ENCODE results near the gene MT1F. TPM values are rescaled to one million over a fixed set of nuclear protein-coding genes. Genes with fewer than 3 reads are reported as not detected.
A peak's percentile ranks its signal among the peaks of the same experiment; 100 is the strongest.

MT1F gene
- total RNA-seq, 2 donors from 2014 or later, result 3.4 TPM; not detected in 1

- Mint-ChIP-seq H3K9me3 (no peaks in the 10 kb centered on the region), H3K4me3 (peak overlapping the region; percentile 64), H3K27ac (no peak overlapping the region), H3K27me3 (ENCODE audit: insufficient read depth) (peaks cover 64% of the 10 kb centered on the region), H3K4me1 (peaks cover 19% of the 10 kb centered on the region), H3K36me3 (ENCODE audit: low read depth) (no peaks in the 10 kb centered on the region)
- H3K4me1 ChIP-seq (ENCODE audit: control insufficient read depth, insufficient read depth, low read length), result no peaks in the 10 kb centered on the region
- peaks cover 84% of the 10 kb centered on the region for H3K27me3 ChIP-seq (ENCODE audit: control insufficient read depth, insufficient read depth, low read length, poor library complexity, severe bottlenecking)
- H3K9ac ChIP-seq (ENCODE audit: extremely low read depth, low read length, poor library complexity, severe bottlenecking), result no peak overlapping the region
- H3K36me3 ChIP-seq (ENCODE audit: control insufficient read depth, insufficient read depth, low read length), result no peaks in the 10 kb centered on the region
- WGBS, 2 experiments (ENCODE audit: insufficient coverage in 1 of 2, insufficient read length in 1 of 2), result 21 to 27% methylated on average over 3 to 32 of the region's 32 CpGs
- peak overlapping the region; percentile 74 for H3K4me3 ChIP-seq (ENCODE audit: low read length)
- no peak overlapping the region for H3K27ac ChIP-seq (ENCODE audit: low read depth, low read length)
- DNase-seq, result peak; percentile 84
- TF ChIP-seq CTCF (conservative IDR thresholded peaks at IDR 0.05), result no peak
- no peaks in the 10 kb centered on the region for H3K9me3 ChIP-seq (ENCODE audit: control insufficient read depth, low read length)
Measured at GRCh38 chr16:56675685-56676210, 18.0 kb downstream of the MT1F start.

DNA sequence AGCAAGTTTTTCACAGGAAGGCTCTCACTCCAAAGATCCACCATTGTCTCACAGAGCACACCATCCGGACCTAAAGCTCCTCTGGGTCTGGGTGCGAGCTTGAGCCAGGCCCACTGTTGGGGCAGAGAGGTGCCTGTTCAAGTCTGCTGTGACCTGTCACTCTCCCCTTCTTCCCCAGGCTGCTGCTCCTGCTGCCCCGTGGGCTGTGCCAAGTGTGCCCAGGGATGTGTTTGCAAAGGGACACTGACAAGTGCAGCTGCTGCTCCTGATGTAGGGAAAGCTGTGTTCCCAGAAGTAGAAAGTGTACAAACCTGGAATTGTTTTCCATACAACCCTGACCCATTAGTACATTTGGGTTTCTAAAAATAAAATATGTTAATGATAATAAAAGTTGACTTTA is 19.7 kb downstream of the MT1F start:
- Histone ChIP-seq H3K27me3 (ENCODE audit: control insufficient read depth, insufficient read depth, low read length, poor library complexity, severe bottlenecking) (peaks cover 82% of the 10 kb centered on the region), H3K27ac (ENCODE audit: low read depth, low read length) (no peak overlapping the region), H3K9me3 (ENCODE audit: control insufficient read depth, low read length) (no peaks in the 10 kb centered on the region), H3K4me3 (ENCODE audit: low read length) (no peak overlapping the region), H3K36me3 (ENCODE audit: control insufficient read depth, insufficient read depth, low read length) (no peaks in the 10 kb centered on the region), H3K4me1 (ENCODE audit: control insufficient read depth, insufficient read depth, low read length) (no peaks in the 10 kb centered on the region), H3K9ac (ENCODE audit: extremely low read depth, low read length, poor library complexity, severe bottlenecking) (no peak overlapping the region)
- peaks cover 62% of the 10 kb centered on the region for H3K27me3 Mint-ChIP-seq (ENCODE audit: insufficient read depth)
- H3K27ac Mint-ChIP-seq, result no peak overlapping the region
- no peak for TF ChIP-seq CTCF (conservative IDR thresholded peaks at IDR 0.05)
- DNase-seq, result no peak
- no peaks in the 10 kb centered on the region for H3K9me3 Mint-ChIP-seq
- H3K36me3 Mint-ChIP-seq (ENCODE audit: low read depth), result no peaks in the 10 kb centered on the region
- WGBS, 2 experiments (ENCODE audit: insufficient coverage in 1 of 2, insufficient read length in 1 of 2), result 78% methylated on average over 3 of the region's 3 CpGs; no CpG with 5 or more reads in 1 of the 2 experiments
- no peak overlapping the region for H3K4me3 Mint-ChIP-seq
- H3K4me1 Mint-ChIP-seq, result peaks cover 23% of the 10 kb centered on the region

DNA sequence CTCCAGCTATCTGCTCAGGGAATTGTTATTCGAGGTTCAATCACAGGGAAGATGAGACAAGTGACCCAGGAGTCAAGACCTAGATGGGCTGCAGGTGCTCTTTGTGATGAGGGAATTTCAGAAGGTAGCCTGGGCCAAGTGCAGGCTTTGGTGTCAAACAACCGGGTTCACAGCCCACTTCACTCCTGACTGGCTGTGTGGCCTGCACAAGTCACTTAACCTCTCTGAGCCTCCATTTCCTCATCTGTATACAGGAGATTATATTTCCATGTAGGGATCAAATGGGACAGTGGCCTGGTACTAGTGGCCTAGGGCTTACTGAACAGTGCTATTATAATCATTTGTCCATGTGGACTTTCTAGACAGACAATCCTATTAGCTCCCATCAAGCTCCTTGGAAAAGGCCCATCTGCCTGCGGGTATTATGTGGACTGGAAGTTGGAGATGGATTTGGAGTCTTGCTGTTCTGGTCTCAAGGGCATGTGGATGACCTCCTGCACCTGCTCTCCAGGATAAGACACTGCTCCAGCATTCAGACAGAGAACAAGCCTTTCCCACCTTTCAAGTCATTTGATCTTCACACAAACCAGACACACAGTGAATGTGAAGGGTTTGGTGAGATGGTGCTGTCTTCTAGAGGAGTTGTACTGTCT is 21.4 kb downstream of the MT1F start:
- H3K27me3 ChIP-seq (ENCODE audit: control insufficient read depth, insufficient read depth, low read length, poor library complexity, severe bottlenecking), result peaks cover 81% of the 10 kb centered on the region
- no peaks in the 10 kb centered on the region for H3K9me3 Mint-ChIP-seq
- peaks cover 59% of the 10 kb centered on the region for H3K27me3 Mint-ChIP-seq (ENCODE audit: insufficient read depth)
- H3K4me1 Mint-ChIP-seq, result peaks cover 21% of the 10 kb centered on the region
- no peak overlapping the region for H3K4me3 Mint-ChIP-seq
- no peaks in the 10 kb centered on the region for H3K4me1 ChIP-seq (ENCODE audit: control insufficient read depth, insufficient read depth, low read length)
- H3K36me3 Mint-ChIP-seq (ENCODE audit: low read depth), result no peaks in the 10 kb centered on the region
- H3K9me3 ChIP-seq (ENCODE audit: control insufficient read depth, low read length), result no peaks in the 10 kb centered on the region
- DNase-seq, result no peak
- TF ChIP-seq CTCF (conservative IDR thresholded peaks at IDR 0.05), result no peak
- no peak overlapping the region for H3K9ac ChIP-seq (ENCODE audit: extremely low read depth, low read length, poor library complexity, severe bottlenecking)
- no peak overlapping the region for H3K27ac ChIP-seq (ENCODE audit: low read depth, low read length)
- H3K36me3 ChIP-seq (ENCODE audit: control insufficient read depth, insufficient read depth, low read length), result no peaks in the 10 kb centered on the region
- WGBS, 2 experiments (ENCODE audit: insufficient coverage in 1 of 2, insufficient read length in 1 of 2), result 92 to 96% methylated on average over 2 to 3 of the region's 3 CpGs
- no peak overlapping the region for H3K27ac Mint-ChIP-seq
- no peak overlapping the region for H3K4me3 ChIP-seq (ENCODE audit: low read length)

All from endodermal cell (in vitro differentiated cells).